Right lung (tissue), 5 donors: ENCODE results near the gene PDHX. TPM values are rescaled to one million over a fixed set of nuclear protein-coding genes. Genes with fewer than 3 reads are reported as not detected.
"Not testable (repeated sequence)": the region's sequence is repeated elsewhere in the genome, so short reads cannot be mapped to it uniquely, and the experiment has no call there.

ENCODE experiments used
- DNase-seq, 2 donors: peaks; one replicate each; pipeline ENCODE4 v3.0.0-alpha.2; 2013
- polyA plus RNA-seq, 5 donors: library from polyadenylated mRNA; unstranded; fragments of 120-200 nt; gene quantifications; one replicate each; pipeline versions ENCODE4 v1.2.1 to v1.2.3, GENCODE V29; 2013; ENCODE audit warnings: inconsistent platforms in 1 of 5, low replicate concordance in 1 of 5; ENCODE audit not compliant: insufficient read length in 5 of 5, insufficient read depth in 1 of 5

PDHX gene
- polyA plus RNA-seq, 5 donors: 29.1 to 41.0 (median 35.2) TPM

DNA sequence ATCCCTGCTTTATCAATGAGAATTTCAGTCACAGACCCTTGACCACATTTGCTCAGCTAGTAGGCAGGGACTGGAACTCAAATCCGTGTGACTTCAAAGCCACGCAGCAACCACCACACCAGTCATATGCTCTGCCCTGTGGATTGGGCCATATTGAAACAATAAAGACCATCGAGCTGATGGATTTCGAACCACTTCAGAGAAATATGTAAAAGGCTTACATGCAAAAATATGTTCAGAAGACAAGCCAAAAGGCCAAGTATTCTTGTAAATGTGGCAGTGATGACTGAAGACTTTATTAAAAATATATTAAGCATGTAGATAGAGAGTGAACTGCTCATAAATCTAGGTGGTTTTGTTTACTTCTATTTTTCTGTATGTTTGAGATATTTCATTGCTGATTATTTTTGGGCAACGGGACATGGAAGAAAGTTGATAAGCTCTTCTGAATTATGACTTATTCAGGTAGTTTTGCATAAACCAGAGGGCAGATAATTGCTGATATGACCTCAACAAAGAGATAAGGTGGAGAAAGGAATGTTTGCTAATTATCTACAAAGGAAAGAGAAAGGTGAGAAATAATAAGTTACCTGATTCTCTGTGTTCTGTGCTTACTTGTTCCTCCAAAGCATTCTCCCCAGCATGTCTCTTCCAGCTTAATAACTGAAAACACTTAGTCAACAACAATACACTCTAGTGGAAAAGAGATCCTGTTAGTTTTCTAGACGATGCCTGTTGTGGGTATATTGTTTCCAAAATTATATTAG, 99.4 kb downstream of the PDHX start:
- no peak for DNase-seq

DNA sequence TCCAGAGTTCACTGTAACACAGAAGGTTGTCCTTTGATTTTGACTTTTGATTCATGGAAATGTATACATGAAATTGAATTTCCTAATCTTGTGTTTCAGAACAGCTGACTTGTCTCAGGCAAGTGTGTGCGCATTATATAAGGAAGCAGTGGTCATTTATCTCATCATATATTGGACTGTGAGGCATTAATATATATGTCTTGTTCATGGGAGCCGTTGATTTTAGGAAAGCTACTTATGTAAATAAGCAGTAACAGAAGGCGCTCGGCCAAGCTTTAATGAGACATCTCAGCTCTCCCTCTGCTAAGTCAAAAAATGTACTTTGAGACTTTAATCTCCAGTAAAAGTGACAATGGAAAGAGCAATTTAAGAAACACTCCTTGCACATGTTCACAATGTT, 100.5 kb downstream of the PDHX start:
- DNase-seq: no peak

DNA sequence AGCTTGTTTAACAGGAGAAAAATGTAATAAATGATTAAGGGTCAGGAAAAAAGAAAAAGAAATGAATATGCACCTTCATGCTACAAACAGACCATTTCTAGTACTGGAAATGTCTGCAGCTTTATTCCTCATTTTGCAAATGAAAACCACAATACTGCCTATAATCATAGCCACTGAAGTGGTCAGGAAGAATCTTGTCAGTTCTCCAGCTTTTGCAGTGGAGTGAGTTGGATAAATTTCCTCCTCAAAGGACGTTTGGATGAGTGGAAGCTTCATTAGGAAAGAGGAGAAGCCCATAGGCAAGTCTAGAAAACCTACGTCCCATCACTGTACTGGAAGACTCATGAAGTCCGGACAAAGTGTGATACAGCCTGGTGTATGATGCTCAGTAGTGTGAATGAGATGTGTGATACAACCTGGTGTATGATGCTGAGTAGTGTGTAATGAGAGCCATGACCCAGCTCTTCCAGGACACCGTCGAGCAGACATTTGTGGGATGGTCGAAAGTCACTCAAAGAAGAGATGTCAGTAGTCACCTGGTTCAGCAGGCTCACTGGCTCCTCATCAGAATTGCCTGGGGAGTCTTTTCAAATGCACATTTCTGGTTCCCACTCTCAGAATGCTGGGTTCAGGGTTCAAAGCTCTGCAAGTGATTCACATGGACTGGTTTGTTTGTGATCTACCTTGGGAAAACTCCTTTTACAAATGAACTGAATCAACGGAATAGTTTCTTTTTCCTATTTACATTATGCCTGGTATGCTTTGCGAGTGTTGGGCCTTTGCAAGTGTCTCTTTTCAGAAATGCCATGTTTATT, 101.3 kb downstream of the PDHX start:
- DNase-seq: no peak

DNA sequence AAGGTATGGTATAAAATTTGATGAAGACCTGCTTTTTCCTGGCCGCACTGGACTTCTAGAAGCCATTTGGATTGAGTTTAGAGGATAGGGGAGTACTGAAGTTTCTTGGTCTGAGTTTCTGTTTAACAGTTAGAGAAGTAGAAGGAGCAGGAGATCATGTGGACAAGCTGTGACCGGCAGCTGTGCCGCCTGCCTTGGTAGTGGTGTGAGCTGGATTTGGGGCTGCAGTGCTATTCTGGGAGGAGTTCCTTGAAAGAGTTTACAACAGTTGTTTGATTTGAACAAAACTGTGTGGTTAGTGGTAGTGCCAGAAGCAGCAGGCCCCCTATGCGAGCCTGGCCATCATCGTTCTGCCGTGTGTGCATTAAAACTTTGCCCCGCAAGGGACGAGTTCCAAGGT, 105.2 kb downstream of the PDHX start:
- no peak for DNase-seq

DNA sequence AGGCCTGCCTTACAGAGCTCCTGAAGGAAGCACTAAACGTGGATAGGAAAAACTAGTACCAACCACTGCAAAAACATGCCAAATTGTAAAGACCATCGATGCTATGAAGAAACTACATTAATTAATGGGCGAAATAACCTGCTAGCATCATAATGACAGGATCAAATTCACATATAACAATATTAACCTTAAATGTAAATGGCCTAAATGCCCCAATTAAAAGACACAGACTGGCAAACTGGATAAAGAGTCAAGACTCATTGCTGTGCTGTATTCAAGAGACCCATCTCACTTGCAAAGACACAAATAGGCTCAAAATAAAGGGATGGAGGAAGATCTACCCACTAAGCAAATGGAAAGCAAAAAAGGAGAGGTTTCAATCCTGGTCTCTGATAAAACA, 107.5 kb downstream of the PDHX start:
- DNase-seq: not testable (repeated sequence)

DNA sequence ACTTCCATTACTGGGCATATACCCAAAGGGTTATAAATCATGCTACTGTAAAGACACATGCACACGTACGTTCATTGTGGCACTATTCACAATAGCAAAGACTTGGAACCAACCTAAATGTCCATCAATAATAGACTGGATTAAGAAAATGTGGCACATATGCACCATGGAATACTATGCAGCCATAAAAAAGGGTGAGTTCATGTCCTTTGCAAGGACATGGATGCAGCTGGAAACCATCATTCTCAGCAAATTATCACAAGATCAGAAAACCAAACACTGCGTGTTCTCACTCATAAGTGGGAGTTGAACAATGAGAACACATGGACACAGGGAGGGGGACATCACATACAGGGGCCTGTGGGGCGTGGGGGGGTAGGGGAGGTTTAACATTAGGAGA, 111.6 kb downstream of the PDHX start:
- not testable (repeated sequence) for DNase-seq

GRCh38 chr11:35029979-35030682, 113.7 kb downstream of the PDHX start:
- no peak for DNase-seq

DNA sequence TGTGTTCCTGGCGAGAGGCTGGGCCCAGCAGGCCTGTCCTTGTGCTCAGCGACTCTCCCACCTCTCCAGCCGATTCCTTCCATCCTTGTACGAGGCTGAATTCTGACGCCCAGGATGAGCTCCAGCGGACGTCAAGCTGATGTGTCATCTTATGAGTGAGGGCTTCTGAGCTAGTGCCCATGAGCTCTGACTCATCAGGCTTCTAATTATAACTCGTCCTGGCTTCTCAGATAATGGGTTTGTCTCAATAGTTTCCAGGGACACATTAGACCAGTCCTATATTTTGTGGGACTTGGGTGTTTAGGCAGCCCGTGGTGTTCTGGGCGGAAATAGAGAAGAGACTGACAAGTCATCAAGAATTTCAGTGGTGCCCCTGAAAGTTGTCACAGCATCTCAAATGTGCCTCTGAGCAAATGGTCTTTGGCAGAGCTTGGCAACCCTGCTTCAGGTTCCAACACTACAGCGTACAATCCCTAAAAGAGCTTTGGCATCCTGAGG, 114.3 kb downstream of the PDHX start:
- no peak for DNase-seq

DNA sequence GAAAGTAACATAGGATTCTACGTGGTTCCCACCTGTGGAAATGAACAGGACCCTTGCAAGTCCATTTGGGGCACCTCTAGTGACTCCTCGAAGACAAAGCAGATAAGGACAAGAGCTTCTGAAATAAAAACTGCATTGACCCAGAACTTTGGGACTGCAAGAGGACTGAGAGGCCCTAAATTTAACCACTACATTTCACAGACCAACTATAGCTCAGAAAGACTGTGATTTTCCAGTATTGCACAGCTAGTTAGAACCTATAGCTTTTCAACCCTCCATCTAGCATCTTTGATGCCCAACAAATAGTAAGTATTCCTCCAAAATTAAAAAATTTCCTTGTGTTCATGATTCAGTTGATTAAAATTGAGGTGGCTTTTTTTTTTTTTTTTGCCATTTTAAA, 114.9 kb downstream of the PDHX start:
- no peak for DNase-seq

DNA sequence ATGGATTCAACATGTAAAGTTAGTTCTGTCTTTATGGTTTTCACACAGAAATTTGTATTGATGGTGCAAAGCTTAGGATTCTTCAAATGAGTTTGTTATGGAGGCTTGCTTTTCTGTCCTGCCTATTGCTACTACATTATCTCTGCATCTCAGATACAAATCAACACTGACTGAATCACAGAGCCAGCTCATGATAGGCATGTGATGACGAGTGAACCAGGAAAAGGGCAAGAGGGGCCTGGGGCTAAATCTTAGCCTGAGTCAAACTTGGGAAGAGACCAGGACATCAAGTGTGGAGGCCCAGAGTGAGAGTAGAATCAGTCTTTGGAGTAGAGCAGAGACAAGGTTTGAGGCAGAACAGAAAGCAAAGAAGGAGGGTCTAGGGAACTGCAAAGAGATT, 115.4 kb downstream of the PDHX start:
- DNase-seq: no peak

- no peak for DNase-seq
These were observed 116.6 kb downstream of the PDHX start for GRCh38 chr11:35033011-35033410.

DNA sequence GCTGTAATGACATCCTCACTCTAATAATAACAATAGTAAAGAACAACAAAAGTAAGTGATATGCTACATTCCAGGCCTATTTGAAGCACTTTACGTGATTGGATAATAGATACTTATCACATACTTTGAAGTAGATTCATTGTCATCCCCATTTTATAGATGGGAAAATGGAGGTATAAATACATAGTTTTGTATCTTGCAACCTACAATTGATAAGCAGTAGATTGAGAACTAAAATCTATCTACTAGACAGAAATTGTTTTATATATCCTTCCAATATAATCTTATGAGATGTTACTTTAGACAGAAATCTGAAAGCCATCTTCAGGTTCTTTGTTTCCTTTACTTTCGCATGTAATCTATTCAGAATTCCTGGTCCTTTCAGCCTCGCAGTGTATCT, 118.0 kb downstream of the PDHX start:
- DNase-seq: no peak

- DNase-seq: no peak
These were observed 119.5 kb downstream of the PDHX start for GRCh38 chr11:35035894-35036408.

DNA sequence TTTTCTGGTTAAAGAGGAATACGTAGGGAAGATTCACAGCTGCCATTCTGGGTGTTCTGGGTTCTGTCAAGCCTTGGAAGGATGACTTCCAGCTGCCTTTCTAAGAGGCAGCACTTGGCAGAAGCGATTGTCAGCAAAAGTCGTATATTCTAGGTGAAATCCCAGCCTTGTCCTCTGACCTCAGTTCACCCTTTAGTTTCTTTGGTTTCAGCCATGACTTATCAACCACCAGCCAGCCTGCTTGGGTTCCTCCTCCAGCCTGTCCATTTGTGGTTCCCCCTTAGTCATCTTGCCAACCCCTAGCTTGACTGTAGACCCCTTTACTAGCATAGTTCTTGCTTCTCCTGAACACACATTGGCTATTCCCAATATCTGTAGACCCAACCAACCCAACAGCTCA, 120.2 kb downstream of the PDHX start:
- DNase-seq: no peak

DNA sequence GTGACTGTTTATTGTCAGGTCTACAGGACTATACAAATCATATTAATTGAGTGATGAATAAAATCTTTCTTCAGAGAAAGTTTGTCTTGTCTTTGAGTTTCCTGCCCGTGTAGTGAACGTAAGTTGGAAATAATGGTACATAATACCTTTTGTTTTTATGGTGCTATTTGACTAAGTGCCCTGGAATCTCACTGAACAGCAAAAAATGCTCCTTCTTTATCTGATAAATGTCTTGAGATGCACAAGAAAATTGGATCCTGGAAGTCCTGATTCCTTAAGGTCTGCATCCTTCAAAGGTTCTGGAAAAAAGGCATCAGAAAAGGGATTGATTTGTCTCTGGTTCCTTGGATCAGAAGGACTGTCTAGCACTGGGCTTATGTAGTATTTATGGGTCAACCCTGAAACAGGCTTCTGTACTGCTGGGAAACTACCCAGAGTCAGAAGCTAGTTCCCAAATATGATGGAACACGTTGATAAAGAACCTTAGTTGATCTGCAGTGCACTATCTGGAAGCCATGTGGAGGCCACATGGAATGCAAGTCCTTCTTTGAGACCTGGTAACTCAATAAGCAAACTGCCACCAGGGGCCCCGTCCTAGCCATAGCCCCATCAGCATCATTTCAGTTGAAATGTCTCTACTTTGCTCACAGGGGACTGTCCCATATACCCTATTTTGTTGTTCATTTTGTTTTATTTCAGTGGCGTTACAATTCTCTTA, 122.0 kb downstream of the PDHX start:
- DNase-seq: no peak

- no peak for DNase-seq
These were observed 122.7 kb downstream of the PDHX start for GRCh38 chr11:35039076-35039475.

DNA sequence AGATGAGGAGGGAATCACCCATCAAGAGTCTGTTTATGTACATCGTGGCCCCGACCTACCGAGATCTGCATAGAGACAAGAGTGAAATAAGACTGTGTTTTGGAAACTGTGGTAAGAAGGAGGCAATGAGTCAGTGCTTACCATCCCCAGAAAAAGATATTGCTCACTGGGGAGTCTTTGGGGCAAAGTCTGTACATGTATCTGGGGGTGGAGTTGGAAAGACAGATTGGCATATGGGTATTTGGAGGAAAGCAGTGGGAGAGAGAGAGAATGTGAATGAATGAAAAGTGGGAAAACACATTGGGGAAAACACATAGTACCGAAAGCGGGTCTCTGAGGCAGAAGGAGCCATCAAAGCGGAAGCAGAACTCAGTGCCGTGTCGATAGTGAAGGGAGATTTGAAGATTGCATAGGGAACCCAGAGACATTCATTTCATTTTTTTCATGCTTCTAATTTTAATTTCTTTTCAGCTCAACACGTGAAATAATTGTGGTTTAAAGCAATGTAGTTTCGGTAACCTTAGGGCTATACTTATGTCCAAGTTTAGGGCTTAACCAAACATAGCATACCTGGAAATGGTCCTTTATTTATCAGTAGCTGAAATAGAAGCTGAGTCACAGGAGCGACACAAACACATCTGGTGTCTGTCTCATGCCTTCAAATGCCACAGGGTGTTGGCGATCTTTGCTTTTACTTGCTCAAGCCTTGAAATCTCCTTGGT, 124.0 kb downstream of the PDHX start:
- no peak for DNase-seq

DNA sequence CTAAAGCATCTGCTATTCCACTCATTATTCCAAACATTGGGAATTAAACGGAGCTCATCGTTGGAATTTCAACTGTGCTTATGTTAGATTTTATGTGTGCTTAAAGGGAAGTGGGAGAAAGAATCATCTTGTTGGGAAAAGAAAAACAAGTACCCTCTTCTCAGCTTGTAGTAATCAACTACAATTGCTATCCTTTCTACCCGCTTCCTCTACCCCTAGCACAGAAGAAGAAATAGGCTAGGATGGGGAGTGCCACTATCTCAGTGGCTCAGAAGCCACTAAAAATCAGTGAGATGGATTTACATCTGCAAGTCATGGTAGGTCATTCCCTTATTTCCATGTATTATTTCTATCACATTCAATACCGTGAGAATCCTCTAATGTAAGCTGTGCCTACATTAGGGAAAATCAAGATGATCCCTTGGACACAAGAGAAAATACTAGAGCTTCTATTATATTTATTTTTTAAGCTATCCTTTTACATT, 124.7 kb downstream of the PDHX start:
- no peak for DNase-seq

- no peak for DNase-seq
These were observed 125.8 kb downstream of the PDHX start for GRCh38 chr11:35042224-35042623.

- DNase-seq: no peak
These were observed 126.5 kb downstream of the PDHX start for GRCh38 chr11:35042913-35043312.

DNA sequence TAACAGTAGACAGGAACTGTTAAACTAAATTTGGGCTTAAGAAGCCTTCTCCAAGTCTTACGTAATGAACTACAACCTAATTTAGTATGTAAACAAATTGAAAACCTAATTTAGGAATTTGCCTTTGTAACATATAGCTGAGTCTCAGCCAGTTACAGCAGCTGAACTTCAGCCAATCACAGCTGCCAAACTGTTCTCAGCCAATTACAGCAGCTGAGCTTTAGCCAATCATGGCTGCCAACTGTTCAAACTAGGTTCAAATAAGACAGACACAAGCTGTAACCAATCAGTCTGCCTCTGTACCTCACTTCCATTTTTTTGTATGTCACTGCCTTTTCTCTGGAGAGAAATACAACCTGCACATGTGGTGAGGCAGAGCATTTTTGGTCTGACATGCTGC, 127.5 kb downstream of the PDHX start:
- peak; percentile 66 to 68 for DNase-seq
